ENCODE data around the gene SGCD. TPM values are rescaled to one million over a fixed set of nuclear protein-coding genes. Genes with fewer than 3 reads are reported as not detected.

SGCD gene
- polyA plus RNA-seq, 1 experiment, result 25.2 TPM

DNA sequence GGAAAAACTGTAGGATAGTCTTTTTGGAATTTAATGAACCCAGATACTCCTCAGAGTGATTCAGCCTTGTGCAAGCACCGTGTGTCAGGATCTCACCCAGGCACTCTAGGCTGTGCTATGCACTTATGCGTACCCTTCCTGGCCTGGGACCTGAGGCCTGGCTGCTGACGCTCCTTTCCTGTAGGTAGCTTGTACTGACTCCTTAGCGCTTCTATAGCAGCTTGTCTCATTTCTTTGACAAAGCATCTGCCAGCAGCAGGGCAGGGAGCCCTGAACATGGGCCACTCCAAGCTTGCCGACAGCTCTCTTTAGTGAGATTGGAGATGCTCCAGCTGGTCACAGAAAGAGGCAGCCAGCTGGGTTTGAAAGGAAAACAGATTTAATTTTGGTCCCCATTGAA is 147.3 kb downstream of the SGCD start:
- Histone ChIP-seq H3K4me3 (ENCODE audit: low read depth, low read length) (no peak overlapping the region), H3K27ac (ENCODE audit: low read depth, low read length) (no peak overlapping the region), H3K9me3 (ENCODE audit: control insufficient read depth, insufficient read depth, low read length) (peaks cover 2% of the 10 kb centered on the region; the same call in 1 of the 2 replicates), H3K27me3 (ENCODE audit: control insufficient read depth, insufficient read depth, low read length) (no peaks in the 10 kb centered on the region)
- no peak for DNase-seq (ENCODE audit: low read depth, low spot score)
- CTCF ChIA-PET, result no interaction called here
- TF ChIP-seq, protein P1, sequence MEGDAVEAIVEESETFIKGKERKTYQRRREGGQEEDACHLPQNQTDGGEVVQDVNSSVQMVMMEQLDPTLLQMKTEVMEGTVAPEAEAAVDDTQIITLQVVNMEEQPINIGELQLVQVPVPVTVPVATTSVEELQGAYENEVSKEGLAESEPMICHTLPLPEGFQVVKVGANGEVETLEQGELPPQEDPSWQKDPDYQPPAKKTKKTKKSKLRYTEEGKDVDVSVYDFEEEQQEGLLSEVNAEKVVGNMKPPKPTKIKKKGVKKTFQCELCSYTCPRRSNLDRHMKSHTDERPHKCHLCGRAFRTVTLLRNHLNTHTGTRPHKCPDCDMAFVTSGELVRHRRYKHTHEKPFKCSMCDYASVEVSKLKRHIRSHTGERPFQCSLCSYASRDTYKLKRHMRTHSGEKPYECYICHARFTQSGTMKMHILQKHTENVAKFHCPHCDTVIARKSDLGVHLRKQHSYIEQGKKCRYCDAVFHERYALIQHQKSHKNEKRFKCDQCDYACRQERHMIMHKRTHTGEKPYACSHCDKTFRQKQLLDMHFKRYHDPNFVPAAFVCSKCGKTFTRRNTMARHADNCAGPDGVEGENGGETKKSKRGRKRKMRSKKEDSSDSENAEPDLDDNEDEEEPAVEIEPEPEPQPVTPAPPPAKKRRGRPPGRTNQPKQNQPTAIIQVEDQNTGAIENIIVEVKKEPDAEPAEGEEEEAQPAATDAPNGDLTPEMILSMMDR (IDR thresholded peaks at IDR 0.05; ENCODE audit: low read depth, low read length), result no peak
- POLR2A ChIA-PET, result no interaction called here

DNA sequence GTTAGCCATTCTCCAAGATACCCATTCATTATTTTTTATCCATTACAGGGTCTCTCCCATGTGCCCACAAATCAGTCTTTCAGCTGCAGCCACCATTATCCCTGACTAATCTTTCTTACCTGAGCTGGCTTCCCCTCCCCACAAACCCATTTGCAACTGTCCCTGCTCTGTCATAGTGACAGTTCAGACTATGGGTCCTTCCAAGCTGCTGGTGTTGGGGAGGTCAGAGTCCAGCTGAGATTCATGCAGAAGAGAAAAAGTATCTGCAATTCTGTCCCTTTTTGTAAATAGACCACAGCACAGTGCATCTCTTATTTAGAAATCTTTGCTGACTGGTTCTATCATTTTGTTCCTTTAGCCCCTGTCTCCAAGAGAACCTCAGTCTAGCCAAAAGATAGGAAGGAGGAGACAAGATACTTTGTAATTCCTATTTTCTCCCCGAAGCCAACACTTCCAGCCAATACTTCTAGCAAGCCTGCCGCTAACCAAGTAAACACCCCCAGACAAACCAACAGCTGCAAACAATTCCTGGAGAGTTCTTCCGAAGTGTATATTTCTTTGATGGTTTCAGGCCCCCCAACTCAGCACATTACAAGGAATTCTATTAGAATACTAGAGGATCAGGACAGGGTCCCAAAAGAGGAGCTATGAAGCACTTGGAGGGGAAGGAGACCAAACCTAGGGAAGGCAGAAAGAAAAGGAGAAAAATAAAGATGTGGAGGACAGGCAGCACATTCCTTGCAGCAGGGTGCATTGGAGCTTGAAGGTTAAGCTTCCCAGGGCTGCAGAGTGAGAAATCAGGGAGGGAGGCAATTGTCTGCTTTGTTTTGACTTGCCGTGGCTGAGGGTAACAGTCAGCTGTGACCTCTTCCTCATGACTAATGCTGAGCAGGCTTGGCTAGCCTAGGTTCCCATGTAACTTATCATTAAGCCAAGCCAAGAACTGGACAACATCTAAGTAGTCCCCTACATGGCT is 148.5 kb downstream of the SGCD start:
- Histone ChIP-seq H3K27ac (ENCODE audit: low read depth, low read length) (peak overlapping the region; percentile 40), H3K9me3 (ENCODE audit: control insufficient read depth, insufficient read depth, low read length) (peaks cover 2% of the 10 kb centered on the region; the same call in 1 of the 2 replicates), H3K4me3 (ENCODE audit: low read depth, low read length) (no peak overlapping the region), H3K27me3 (ENCODE audit: control insufficient read depth, insufficient read depth, low read length) (no peaks in the 10 kb centered on the region)
- CTCF ChIA-PET, result interaction anchor here (1.4 kb wide), 1 partner anchor 40 kb away, joined by 5 read pairs; no protein-coding TSS in a partner anchor
- DNase-seq (ENCODE audit: low read depth, low spot score), result peak; percentile 76
- POLR2A ChIA-PET, result interaction anchor here (0.6 kb wide), 1 partner anchor 148 kb away, joined by 3 read pairs; no protein-coding TSS in a partner anchor
- TF ChIP-seq, protein P1 (IDR thresholded peaks at IDR 0.05; ENCODE audit: low read depth, low read length), result peak; percentile 35

DNA sequence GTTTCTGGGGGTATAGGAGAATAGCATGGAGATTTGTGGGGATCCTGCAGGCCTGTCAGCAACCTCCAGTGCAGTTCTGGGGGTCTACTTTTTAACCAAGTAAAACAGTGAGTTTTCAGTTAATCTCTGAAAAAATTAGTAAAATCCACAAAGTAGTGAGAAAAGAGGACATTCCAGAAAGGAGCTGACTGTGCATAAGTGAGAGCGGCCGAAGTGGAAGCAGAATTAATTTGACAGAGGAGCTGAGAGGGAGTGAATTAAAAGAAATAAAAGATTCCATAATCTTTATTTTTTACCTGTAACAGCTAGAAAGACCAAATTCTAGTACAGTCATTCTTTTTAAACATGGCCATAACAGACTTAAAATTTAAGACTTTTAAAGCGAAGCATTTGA is 149.2 kb downstream of the SGCD start:
- Histone ChIP-seq H3K27me3 (ENCODE audit: control insufficient read depth, insufficient read depth, low read length) (no peaks in the 10 kb centered on the region), H3K4me3 (ENCODE audit: low read depth, low read length) (no peak overlapping the region), H3K27ac (ENCODE audit: low read depth, low read length) (no peak overlapping the region), H3K9me3 (ENCODE audit: control insufficient read depth, insufficient read depth, low read length) (peaks cover 2% of the 10 kb centered on the region; the same call in 1 of the 2 replicates)
- no peak for DNase-seq (ENCODE audit: low read depth, low spot score)
- ChIA-PET CTCF (interaction anchor here (1.4 kb wide), 1 partner anchor 39 kb away, joined by 5 read pairs; no protein-coding TSS in a partner anchor), POLR2A (interaction anchor here (0.9 kb wide), 1 partner anchor 39 kb away, joined by 3 read pairs; no protein-coding TSS in a partner anchor)
- TF ChIP-seq, protein P1 (IDR thresholded peaks at IDR 0.05; ENCODE audit: low read depth, low read length), result no peak

DNA sequence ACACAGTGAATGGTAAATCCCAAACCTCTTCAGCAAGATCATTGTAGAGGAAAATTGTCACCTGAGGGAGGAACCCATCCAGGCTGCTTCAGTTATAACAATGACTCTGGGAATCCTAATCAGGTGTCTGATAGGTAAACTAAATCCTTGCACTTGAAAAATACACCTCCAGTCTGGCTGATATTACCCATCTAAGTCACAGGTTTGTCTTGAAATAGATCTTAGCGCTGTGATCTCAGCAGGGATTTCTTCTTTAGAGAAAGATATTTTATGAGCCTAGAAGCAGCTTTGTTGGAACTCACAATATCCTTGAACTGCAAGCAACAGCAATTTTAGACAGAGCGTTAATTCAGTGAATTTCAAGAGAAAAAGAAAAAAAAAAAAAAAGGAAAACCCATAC is 149.7 kb downstream of the SGCD start:
- Histone ChIP-seq H3K27ac (ENCODE audit: low read depth, low read length) (no peak overlapping the region), H3K27me3 (ENCODE audit: control insufficient read depth, insufficient read depth, low read length) (no peaks in the 10 kb centered on the region), H3K9me3 (ENCODE audit: control insufficient read depth, insufficient read depth, low read length) (peaks cover 2% of the 10 kb centered on the region; the same call in 1 of the 2 replicates), H3K4me3 (ENCODE audit: low read depth, low read length) (no peak overlapping the region)
- TF ChIP-seq, protein P1 (IDR thresholded peaks at IDR 0.05; ENCODE audit: low read depth, low read length), result no peak
- ChIA-PET CTCF (interaction anchor here (1.4 kb wide), 1 partner anchor 39 kb away, joined by 5 read pairs; no protein-coding TSS in a partner anchor), POLR2A (interaction anchor here (0.9 kb wide), 1 partner anchor 38 kb away, joined by 3 read pairs; no protein-coding TSS in a partner anchor)
- DNase-seq (ENCODE audit: low read depth, low spot score), result no peak
